K562 (cell line): ENCODE measurements around the gene CMSS1.

Experiments
- ATF7 ChIP-seq: fragments of 450-650 bp; IDR thresholded peaks from 2 replicates; pipeline ENCODE4 v1.7.1; 2014; ENCODE audit warnings: mild to moderate bottlenecking, moderate library complexity
- FOXK2 ChIP-seq, 2 experiments: fragments of 450-650 bp; IDR thresholded peaks in 1 of 2; conservative IDR thresholded peaks in 1 of 2; 2 replicates each; pipeline ENCODE4 v1.6.1; 2016; ENCODE audit warnings: low read depth in 2 of 2, mild to moderate bottlenecking in 1 of 2
- HMG20B ChIP-seq: fragments of 250-450 bp; sonication (Bioruptor Pico); IDR thresholded peaks from 2 replicates; pipeline ENCODE4 v1.5.0; 2021; ENCODE audit warnings: mild to moderate bottlenecking
- RHOXF2B ChIP-seq: fragments of 250-450 bp; sonication (Bioruptor Pico); conservative IDR thresholded peaks from 2 replicates; pipeline ENCODE4 v1.5.1; 2021
- TRIM24 ChIP-seq, 2 experiments: fragments of 450-650 bp; IDR thresholded peaks; 2 replicates each; pipeline ENCODE4 v1.6.1; 2016
- YY1 ChIP-seq, 3 experiments: IDR thresholded peaks; 2 replicates each; pipeline ENCODE4 v1.6.1; 2011; ENCODE audit warnings: low read length in 2 of 3, mild to moderate bottlenecking in 2 of 3, moderate library complexity in 2 of 3, borderline replicate concordance in 1 of 3, control low read depth in 1 of 3, low read depth in 1 of 3; ENCODE audit not compliant: insufficient read depth in 3 of 3, insufficient replicate concordance in 2 of 3, control insufficient read depth in 1 of 3, insufficient read length in 1 of 3; ENCODE audit errors: extremely low read depth in 1 of 3
- TF ChIP-seq, protein P1 (sequence below): sonication (generic); formaldehyde crosslinking; IDR thresholded peaks from 2 replicates; pipeline ENCODE4 v1.8.0; 2022; ENCODE audit warnings: mild to moderate bottlenecking, missing genetic modification reagents

DNA sequence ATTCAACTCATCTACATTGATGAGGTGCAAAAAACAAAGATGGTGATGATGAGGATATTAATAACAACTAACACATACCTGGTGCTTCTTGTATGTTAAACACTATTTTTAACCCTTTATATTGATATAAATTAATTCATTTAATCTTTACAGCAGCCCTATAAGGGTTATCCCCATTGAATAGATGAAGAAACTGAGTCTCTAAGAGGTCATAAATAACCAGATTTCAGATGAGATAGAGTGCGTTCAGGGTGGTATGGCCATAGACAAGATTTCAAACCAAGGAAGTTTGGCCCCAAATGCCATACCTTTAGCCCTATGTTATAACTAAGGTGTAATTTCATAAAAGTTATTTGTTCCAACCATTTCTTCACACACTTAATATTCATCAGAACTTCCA is 82.6 kb downstream of the CMSS1 start:
- TF ChIP-seq FOXK2 (conservative IDR thresholded peaks at IDR 0.05 in 1 of 2, IDR thresholded peaks at IDR 0.05 in 1 of 2; ENCODE audit: low read depth in 2 of 2) (no peak), RHOXF2B (CRISPR knock-in tag) (no peak), YY1 (IDR thresholded peaks at IDR 0.05; ENCODE audit: borderline replicate concordance in 1 of 3, control insufficient read depth in 1 of 3, extremely low read depth in 1 of 3, insufficient read depth in 3 of 3, insufficient read length in 1 of 3, insufficient replicate concordance in 2 of 3, low read depth in 1 of 3, low read length in 2 of 3) (no peak), HMG20B (CRISPR knock-in tag) (no peak), TRIM24 (IDR thresholded peaks at IDR 0.05) (no peak), ATF7 (no peak)
- TF ChIP-seq, protein P1, sequence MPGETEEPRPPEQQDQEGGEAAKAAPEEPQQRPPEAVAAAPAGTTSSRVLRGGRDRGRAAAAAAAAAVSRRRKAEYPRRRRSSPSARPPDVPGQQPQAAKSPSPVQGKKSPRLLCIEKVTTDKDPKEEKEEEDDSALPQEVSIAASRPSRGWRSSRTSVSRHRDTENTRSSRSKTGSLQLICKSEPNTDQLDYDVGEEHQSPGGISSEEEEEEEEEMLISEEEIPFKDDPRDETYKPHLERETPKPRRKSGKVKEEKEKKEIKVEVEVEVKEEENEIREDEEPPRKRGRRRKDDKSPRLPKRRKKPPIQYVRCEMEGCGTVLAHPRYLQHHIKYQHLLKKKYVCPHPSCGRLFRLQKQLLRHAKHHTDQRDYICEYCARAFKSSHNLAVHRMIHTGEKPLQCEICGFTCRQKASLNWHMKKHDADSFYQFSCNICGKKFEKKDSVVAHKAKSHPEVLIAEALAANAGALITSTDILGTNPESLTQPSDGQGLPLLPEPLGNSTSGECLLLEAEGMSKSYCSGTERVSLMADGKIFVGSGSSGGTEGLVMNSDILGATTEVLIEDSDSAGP (CRISPR knock-in tag) = no peak
